GM21390 (cell line): ENCODE data around the gene PDE4B.
"Not testable (repeated sequence)": the region's sequence is repeated elsewhere in the genome, so short reads cannot be mapped to it uniquely, and the experiment has no call there.

Source experiments
- ATAC-seq: cut with Tn5 transposase; IDR thresholded peaks from one replicate; pipeline ENCODE4 v1.9.1; 2021; ENCODE audit not compliant: unreplicated experiment

The PDE4B gene

GRCh38 chr1:66112744-66113400 is 320.2 kb downstream of the PDE4B start:
- ATAC-seq: no peak

DNA sequence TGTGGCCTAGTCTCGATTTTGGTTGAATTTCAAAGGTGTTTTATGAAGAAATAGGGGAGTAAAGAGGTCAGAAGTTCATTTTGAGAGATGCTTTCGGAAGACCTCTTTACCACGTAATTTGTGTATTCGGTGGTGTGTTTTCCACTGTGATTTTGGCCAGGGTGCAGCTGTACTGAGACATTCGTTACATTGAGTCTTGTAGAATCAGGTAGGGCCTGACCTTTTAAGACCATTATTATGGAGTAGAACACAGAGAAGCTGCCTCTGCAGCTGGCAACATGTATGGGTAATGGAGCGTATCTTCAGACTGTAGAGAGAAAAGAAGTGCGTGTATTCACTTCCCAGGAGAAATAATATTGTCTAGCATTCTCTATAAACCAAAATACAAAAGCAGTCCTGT is 326.5 kb downstream of the PDE4B start:
- peak; percentile 50 for ATAC-seq

GRCh38 chr1:66124670-66125069 is 332.0 kb downstream of the PDE4B start:
- no peak for ATAC-seq

- not testable (repeated sequence) for ATAC-seq
Observed at GRCh38 chr1:66128641-66129040, 335.9 kb downstream of the PDE4B start.

GRCh38 chr1:66132324-66132723 is 339.6 kb downstream of the PDE4B start:
- no peak for ATAC-seq

- ATAC-seq: no peak
Observed at GRCh38 chr1:66134004-66134403, 341.3 kb downstream of the PDE4B start.

DNA sequence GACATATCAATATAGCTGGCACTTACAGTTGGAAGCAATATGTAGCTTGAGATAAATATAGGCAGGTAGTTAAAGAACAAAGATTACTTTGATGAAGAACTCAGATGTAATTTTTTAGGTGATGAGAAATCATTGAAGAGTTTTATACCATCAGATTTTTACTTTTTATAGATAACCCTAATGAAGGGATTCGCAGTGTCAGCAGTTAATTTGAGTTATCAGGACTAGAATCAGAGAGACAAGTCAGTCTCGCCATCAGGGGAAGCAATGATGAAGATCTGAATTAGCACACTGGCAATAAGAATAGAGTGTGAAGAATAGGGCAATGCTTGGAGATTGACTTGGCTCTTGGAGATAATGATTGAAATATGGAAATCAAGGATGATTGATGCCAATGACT is 342.5 kb downstream of the PDE4B start:
- no peak for ATAC-seq

GRCh38 chr1:66136423-66136822 is 343.7 kb downstream of the PDE4B start:
- ATAC-seq: not testable (repeated sequence)

- no peak for ATAC-seq
Observed at GRCh38 chr1:66137235-66137634, 344.5 kb downstream of the PDE4B start.

DNA sequence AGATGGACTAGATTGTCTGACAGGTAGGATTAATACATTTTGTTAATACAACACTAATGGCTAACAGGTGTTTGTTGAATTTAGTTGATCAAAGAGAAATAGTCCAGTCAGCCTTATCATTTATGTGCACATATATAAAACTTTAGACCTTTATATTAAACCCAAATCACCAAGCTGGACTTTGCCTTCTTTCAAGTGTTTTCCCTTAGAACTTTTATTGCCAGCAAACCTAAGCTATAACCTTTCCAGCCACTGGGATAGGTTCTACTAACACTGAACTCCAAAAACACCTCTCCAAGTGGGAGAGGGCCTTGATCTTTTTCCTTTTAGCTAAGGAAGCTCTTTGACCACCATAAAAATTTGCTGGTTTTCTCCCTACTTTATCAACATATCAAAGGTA is 345.9 kb downstream of the PDE4B start:
- ATAC-seq: no peak

- ATAC-seq: no peak
Observed at GRCh38 chr1:66140072-66140471, 347.4 kb downstream of the PDE4B start.

DNA sequence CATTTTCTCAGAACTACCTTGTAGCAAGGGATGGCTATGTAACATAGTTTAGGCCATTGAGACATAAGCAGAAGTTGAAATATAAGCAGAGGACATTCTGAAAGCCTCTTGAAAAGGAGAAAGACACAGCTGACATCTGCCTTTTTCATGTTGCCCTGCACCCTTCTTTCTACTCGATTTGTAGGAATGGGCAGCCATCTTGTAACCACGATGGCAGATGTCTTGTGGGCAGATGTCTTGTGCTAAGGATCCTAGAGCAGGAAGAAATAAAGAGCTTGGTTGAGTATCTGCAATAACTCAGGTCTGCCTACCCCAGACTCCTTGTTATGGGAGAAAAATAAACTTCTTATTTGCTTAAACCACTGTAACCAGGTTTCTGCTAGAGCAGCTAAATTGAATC is 351.0 kb downstream of the PDE4B start:
- ATAC-seq: no peak

DNA sequence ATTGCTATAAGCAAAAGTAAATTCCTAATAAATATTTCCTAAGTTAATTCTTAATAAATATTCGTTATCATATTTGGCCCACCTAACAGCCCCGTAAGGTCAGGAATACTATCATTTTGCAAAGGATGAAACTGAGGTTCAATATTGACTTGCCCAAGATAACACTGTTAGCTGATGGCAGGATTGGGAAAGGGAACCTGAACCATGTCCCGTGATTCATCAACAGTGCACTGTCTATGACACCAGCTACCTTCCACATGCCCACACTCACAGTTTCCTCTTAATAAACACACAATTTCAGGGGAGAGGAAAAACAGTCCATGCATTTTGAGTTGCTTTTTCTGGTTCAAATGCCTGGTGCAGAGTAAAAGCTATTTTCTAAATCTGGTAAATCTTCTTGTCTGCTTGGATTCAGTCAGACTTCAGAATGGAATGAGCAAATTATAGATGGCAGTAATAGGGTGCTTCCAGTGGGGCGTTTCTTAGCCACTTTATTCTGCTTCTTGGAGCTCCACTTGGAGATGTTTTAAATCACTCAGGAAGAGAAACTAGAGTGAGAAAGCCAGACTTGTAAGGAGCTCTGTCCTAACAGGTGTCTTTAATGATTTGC is 354.6 kb downstream of the PDE4B start:
- no peak for ATAC-seq

- ATAC-seq: no peak
Observed at GRCh38 chr1:66152034-66152433, 359.3 kb downstream of the PDE4B start.

GRCh38 chr1:66154394-66154793 is 361.7 kb downstream of the PDE4B start:
- ATAC-seq: no peak

- ATAC-seq: no peak
Observed at GRCh38 chr1:66156144-66156543, 363.4 kb downstream of the PDE4B start.

DNA sequence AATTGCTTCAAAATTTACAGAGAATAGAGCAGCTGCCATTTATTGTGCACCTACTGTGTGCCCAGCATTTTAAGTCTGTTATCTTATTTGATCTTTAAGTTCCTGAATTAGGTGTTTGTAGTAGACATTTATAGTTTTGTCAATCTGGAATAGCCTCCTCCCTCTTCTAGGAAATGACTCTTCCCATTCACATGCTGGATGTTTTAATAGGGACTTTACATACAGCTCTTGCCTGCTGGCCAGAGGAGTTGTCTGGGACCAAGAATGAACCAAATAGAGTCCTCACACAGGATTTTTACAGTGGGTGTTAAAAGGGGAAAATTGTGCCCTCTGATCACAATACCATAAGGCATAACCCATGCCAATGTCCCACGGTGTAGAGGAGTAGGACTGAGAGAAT is 367.1 kb downstream of the PDE4B start:
- ATAC-seq: no peak

DNA sequence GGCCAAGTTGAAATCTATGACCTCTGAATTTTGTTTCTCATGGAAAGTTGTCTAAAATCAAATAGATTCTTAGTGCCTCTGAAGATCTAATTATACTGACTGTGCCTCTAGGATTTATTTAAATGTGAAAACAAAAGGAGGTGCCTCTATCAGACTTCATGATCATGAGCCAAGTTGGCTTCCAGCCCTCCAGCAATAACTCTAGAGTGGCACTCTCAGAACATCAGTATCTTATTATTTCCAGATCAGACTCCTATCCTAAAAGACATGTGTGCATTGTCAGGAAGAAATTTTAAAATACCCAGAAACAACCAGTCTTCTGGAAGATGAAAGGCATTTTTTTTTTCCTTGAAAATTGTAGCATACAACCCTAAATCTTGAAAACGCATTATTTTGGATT is 368.0 kb downstream of the PDE4B start:
- no peak for ATAC-seq

- ATAC-seq: no peak
Observed at GRCh38 chr1:66166753-66167152, 374.1 kb downstream of the PDE4B start.

GRCh38 chr1:66167267-66167666 is 374.6 kb downstream of the PDE4B start:
- ATAC-seq: no peak

- ATAC-seq: peak; percentile 65
Observed at GRCh38 chr1:66168467-66168887, 375.8 kb downstream of the PDE4B start.

DNA sequence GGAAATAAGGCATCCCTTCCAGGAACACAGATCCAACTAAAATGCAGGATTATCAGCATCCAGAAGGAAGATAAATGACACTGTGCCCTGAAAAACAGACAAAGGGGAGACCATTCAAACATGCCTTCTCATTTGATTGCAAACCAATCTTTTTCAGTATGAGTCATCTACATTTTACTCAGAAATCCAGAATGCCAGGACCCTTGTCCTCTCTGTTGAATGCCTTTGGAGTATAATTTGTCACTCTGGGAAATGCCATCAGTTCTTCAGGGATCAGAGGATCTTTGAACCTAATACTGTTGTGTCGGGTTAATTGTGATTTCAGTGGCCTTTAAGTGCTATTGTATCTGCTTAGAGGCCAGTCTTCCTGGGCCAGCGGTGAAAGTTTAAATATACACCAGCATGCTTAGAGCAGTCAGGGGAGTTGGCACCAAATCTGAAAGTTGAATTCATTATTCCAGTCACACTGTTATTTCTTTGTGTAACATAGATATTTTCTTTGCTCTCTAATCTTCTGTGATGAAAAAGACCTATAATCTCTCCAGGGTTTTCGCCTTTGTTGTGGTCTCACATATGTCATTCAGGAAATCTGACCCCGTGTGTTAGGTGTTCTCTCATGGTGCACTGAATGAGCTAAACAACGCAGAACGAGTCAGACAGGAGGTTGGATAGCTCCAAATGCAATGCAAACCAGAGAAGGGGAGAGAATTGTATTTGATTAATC is 376.4 kb downstream of the PDE4B start:
- peak; percentile 16 for ATAC-seq
